Activated CD4-positive, alpha-beta T cell treated with anti-CD3 and anti-CD28 coated beads, Interleukin-2, Interleukin-6, amounts not matched to agents 100 ng/mL and 50 ng/mL, durations not matched to agents 16 hours and 8 hours (primary cell): ENCODE measurements around the gene CTRB2.

Source experiments
- DNase-seq: peaks from one replicate; pipeline ENCODE4 v3.0.0-alpha.2; 2020

CTRB2 gene

GRCh38 chr16:75203667-75204409 is 3.1 kb downstream of the CTRB2 start:
- no peak for DNase-seq

- DNase-seq: no peak
Observed at GRCh38 chr16:75203096-75203495, 3.9 kb downstream of the CTRB2 start.

- no peak for DNase-seq
Observed at GRCh38 chr16:75202069-75202590, 4.8 kb downstream of the CTRB2 start.

GRCh38 chr16:75198135-75198600 is 8.8 kb downstream of the CTRB2 start:
- no peak for DNase-seq

- DNase-seq: no peak
Observed at GRCh38 chr16:75197522-75198134, 9.3 kb downstream of the CTRB2 start.

GRCh38 chr16:75196836-75197235 is 10.1 kb downstream of the CTRB2 start:
- DNase-seq: no peak

- no peak for DNase-seq
Observed at GRCh38 chr16:75195811-75196790, 10.9 kb downstream of the CTRB2 start.

- DNase-seq: no peak
Observed at GRCh38 chr16:75193730-75194444, 13.1 kb downstream of the CTRB2 start.

- DNase-seq: no peak
Observed at GRCh38 chr16:75193265-75193650, 13.7 kb downstream of the CTRB2 start.

GRCh38 chr16:75192606-75193264 is 14.2 kb downstream of the CTRB2 start:
- no peak for DNase-seq

GRCh38 chr16:75189638-75190245 is 17.2 kb downstream of the CTRB2 start:
- DNase-seq: no peak

- DNase-seq: no peak
Observed at GRCh38 chr16:75188832-75189477, 18.0 kb downstream of the CTRB2 start.

- no peak for DNase-seq
Observed at GRCh38 chr16:75181630-75182029, 25.3 kb downstream of the CTRB2 start.

GRCh38 chr16:75179208-75179607 is 27.8 kb downstream of the CTRB2 start:
- no peak for DNase-seq

- no peak for DNase-seq
Observed at GRCh38 chr16:75176926-75177325, 30.0 kb downstream of the CTRB2 start.

- DNase-seq: no peak
Observed at GRCh38 chr16:75175074-75175473, 31.9 kb downstream of the CTRB2 start.

- DNase-seq: no peak
Observed at GRCh38 chr16:75172578-75172977, 34.4 kb downstream of the CTRB2 start.

- DNase-seq: no peak
Observed at GRCh38 chr16:75169899-75170405, 37.0 kb downstream of the CTRB2 start.

- DNase-seq: no peak
Observed at GRCh38 chr16:75160386-75160785, 46.6 kb downstream of the CTRB2 start.
